Activated CD8-positive, alpha-beta memory T cell treated with anti-CD3 and anti-CD28 coated beads, Interleukin-2, amount 50 U/mL, for 1 hour (primary cell): ENCODE measurements around the gene ELFN1.

Experiments
- DNase-seq: peaks from one replicate; pipeline ENCODE4 v3.0.0-alpha.2; 2020; ENCODE audit errors: extremely low read depth

Gene ELFN1

DNA sequence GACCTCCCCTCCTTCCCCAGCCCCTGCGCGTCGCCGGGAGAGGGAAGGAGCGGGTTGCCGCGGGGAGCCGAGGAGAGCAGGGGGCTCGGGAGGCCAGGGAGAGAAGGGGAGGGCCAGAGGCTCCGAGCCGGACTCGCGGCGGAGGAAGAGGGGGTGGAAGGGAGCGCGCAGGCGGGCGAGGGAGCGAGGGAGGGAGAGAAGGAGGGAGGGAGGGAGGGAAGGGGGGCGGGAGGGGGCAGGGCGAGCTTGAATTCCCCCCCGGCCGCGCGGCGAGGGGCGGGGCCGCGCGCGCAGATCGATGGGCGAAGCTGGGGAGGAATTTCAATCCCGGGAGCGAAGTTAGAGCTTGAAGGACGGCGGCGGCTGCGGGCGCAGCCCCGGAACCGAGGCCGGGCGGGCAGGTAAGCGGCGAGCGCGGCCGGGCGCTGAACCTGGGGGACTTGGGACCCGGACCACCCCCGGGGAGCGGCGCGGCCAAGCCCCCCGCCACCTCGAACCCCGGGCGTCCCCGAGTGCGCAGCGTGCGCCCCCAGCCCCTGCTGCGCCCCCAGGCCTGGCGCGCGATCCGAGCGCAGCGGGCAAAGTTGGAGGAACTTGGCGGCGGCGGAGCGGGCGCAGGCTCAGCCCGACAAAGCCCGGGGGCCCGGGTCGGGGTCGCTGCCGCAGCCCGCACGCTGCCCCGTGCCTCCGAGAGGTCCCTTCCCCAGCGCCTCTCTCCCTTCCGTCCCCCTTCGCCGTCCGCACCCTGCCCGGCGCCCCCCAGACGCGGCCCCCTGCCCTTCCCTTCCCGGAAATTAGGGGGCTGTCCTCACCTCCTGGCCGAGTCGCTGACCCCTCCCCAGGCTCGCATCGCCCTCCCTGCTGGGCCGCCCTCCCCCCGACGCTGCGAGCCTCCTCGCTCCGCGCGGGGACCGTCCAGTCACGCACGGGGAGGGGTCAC, at the start of gene ELFN1:
Gene ELFN1 (plus strand): TSS at position 324 of the 940 bp plus-strand sequence. CDS start 74,320 bp downstream, outside the sequence.
- no peak for DNase-seq

GRCh38 chr7:1620835-1621234, 49.2 kb upstream of the ELFN1 start:
- DNase-seq: no peak

GRCh38 chr7:1621718-1622117, 48.4 kb upstream of the ELFN1 start:
- DNase-seq: no peak

DNA sequence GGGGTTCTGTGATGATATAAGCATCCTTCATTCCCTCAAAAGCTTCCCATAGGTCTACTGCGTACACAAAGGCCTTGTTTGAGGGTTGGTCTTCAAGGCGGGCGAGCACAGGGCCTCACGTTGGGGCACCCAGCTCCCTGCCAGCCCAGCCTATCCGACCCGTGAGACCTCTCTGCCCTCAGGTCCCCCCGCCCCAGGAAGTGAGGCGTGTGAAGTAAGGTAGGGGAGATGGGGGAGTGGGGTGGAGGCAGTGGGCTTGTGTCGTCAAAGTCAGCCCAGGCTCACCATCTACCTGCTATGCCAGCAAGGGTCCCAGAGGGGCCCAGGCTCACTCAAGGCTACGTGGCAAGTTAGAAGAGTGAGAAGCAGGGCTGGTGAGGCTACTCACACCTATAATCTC, 47.6 kb upstream of the ELFN1 start:
- DNase-seq: no peak

DNA sequence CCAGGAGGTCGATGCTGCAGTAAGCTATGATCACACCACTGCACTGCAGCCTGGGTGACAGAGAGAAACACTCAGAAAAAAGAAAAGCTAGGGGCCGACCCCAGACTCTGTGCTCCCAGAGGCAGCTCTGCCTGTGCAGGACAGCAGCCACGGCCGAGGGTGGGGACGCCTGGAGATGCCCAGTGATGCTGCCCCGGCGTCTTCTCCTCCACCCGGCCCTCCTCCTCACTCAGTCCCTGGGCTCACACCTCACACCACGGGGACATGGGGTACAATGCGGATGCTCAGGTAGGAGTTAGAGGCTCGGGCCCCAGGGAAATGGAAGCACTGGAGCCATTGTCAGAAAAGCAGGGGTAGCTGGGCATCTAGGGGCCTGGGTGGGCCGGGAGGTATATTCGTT, 46.3 kb upstream of the ELFN1 start:
- no peak for DNase-seq

GRCh38 chr7:1624999-1625927, 44.8 kb upstream of the ELFN1 start:
- no peak for DNase-seq

DNA sequence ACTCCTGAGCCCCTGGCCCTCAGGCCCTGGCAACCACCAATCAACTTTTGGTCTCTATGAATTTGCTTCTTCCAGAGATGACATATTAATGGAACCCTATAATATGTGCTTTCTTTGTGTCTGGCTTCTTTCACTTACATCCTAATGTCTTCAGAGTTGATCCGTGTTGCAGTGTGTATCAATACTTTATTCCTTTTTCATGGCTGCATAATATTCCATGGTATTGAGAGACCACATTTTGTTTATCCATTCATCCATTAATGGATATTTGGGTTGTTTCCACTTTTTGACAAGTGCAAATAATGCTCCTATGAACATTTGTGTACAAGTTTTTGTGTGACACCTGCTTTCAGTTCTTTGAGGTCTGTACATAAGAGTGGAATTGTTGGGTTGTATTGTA, 43.3 kb upstream of the ELFN1 start:
- DNase-seq: no peak

DNA sequence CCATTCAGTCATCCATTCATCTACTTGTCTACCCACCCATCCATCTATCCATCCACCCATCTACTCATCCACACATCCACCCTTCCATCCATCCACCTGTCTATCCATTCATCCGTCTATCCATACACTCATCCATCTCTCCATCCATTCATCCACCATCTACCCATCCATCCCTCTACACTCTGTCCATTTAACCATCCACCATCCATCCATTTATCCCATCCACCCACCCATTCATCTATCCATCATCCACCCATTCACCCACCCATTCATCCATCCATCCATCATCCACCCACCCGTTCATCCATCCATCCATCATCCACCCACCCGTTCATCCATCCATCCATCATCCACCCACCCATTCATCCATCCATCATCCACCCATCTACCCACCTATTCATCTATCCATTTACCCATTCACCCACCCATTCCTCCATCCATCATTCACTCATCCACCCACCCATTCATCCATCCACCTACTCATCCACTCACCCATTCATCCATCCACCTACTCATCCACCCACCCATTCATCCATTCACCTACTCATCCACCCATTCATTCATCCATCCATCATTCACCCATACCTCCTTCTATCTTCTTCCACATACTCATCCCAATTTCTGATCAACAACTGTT, 39.3 kb upstream of the ELFN1 start:
- DNase-seq: no peak

- DNase-seq: no peak
These were observed 38.4 kb upstream of the ELFN1 start for GRCh38 chr7:1631678-1632077.

DNA sequence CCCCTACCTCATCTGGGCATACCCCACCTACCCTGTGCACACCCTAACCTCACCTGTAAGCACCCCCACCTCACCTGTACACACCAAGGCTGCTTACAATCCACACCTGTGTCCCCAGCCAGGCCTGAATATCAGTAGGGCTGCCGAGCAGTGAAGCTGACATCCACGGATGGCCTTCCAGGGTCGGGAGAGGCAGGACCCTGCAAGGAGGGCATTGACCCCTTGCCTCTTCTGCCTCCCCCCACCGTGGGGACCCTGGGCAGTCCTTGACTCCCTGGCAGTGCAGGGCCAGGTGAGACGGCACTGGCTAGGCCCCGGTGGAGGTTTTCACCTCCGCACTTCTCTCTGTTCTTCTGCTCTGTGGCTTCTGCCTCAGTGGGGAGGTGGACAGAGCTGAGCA, 37.6 kb upstream of the ELFN1 start:
- no peak for DNase-seq

DNA sequence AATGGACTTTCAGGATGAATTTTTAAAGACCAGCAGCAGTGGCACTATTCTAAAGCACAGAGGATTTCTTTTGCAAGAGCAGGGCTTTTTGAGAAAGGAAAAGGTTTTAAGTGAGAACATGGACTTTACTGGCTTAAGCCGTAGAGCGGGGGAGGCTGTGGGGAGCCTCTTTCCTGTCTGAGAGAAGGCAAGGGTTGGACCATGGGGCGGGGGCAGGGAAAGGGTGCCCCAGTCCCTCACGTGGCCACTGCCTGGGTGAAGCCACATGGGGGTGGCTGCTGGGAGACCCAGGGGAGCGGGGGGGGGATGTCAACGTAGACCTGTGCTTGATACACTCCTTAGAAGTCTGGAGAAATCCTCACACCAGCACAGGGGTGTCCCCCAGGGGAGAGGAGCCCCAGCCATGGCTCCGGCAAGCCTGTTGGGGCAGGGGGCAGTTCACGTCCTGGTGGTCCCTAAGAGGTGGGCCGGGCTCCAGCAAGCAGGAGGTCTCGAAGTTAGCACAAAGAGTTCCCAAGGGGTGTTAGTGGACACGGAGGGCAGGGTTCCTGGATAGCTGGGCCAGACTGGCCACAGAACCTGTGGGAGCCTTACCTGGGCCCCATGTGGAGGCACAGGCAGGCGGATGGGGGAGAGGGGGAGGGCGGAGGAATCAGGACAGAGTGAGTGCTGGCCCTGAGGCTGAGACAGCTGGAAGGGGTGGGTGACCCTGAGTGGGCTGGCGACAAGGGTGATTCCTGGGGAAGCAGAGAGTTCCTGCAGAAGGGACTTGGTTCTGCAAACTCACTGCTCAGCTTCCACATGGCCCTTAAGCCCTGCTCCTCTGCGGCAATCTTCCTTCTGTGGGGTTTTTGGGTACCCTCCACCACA, 36.9 kb upstream of the ELFN1 start:
- DNase-seq: no peak

GRCh38 chr7:1635401-1635800, 34.7 kb upstream of the ELFN1 start:
- DNase-seq: no peak

GRCh38 chr7:1637155-1637554, 32.9 kb upstream of the ELFN1 start:
- no peak for DNase-seq

DNA sequence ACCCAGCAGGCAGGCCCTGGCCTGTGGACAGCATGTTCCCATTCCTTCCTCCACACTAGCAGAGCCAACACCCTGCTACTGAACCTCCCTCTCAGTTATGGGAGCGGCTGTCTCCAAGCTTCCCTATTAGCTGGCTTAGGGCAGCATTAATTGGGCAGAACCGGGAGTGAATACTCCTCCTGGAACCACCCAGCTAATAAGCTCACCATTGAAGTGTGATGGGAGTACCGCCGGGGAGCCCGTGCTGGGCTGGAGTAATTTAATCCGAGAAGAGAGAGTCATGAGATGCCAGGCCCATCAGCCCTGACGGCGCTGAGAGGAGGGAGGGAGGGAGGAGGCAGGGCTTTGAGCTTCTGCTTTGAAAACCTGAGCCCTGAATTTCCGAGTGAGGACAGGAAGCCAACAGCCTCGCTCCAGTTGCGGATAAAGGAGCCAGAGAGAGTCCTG, 31.8 kb upstream of the ELFN1 start:
- DNase-seq: no peak

DNA sequence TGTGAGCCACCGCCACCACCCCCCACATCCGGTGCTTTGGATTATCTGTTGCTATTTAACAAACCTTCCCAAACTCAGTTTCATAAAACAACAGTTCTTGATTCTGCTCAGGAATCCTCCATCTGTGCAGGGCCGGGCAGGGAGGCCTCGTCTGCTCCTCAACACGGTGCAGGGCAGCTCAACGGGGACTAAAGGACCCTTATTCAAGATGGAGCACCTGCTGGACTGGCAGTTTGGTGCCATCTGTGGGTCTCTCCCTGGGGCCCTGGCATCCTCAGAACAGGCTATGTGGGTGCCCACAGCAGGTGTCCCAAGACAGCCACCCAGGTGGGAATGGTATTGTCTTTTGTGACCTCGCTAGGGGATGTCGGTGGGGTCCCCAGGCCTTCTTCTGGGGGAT, 31.0 kb upstream of the ELFN1 start:
- no peak for DNase-seq

- no peak for DNase-seq
These were observed 30.4 kb upstream of the ELFN1 start for GRCh38 chr7:1639532-1640175.

- DNase-seq: no peak
These were observed 29.5 kb upstream of the ELFN1 start for GRCh38 chr7:1640376-1641172.

DNA sequence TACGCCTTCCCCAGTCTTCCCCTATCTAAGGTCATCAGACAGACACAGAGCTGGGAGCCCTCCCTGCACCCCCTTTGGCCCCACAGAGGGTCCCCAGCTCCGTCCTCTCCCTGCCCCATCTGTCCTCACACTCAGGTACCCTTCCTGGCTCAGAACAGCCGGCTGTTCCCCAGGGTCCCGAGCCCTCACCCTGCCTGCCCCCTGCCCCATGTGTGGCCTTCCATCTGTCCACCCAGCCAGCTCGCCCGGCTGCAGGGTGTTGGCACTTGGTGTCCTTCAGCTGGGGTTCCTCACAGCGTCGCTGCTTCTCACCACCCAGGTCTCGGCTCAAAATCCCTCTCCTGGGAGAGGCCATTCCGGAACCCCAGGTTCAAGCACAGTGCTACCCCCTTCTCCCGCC, 28.9 kb upstream of the ELFN1 start:
- DNase-seq: no peak

GRCh38 chr7:1641661-1642260, 28.3 kb upstream of the ELFN1 start:
- no peak for DNase-seq
